Rectal smooth muscle tissue (tissue), 1 donor: Measurements from ENCODE around the gene MAML1.
A peak's percentile ranks its signal among the peaks of the same experiment; 100 is the strongest.

ENCODE experiments used
- H3K27ac ChIP-seq: one replicate; pipeline ENCODE4 v1.7.0; 2013; ENCODE audit warnings: low read depth, low read length, inconsistent platforms
- H3K27me3 ChIP-seq: one replicate; pipeline ENCODE4 v1.7.0; 2013; ENCODE audit warnings: low read length; ENCODE audit not compliant: control insufficient read depth, insufficient read depth
- H3K36me3 ChIP-seq: one replicate; pipeline ENCODE4 v1.7.0; 2013; ENCODE audit warnings: low read length; ENCODE audit not compliant: control insufficient read depth, insufficient read depth
- H3K4me1 ChIP-seq: one replicate; pipeline ENCODE4 v1.7.0; 2013; ENCODE audit warnings: low read length; ENCODE audit not compliant: control insufficient read depth, insufficient read depth
- H3K4me3 ChIP-seq: one replicate; pipeline ENCODE4 v1.7.0; 2013; ENCODE audit warnings: low read length
- H3K9ac ChIP-seq: one replicate; pipeline ENCODE4 v1.7.0; 2013; ENCODE audit warnings: low read length

Gene MAML1

GRCh38 chr5:179801304-179802206 is 68.9 kb downstream of the MAML1 start:
- H3K4me1 ChIP-seq: peaks cover 9% of the 10 kb centered on the region
- H3K36me3 ChIP-seq: peaks cover 23% of the 10 kb centered on the region
- no peak overlapping the region for H3K9ac ChIP-seq
- H3K27me3 ChIP-seq: no peaks in the 10 kb centered on the region
- H3K27ac ChIP-seq: no peak overlapping the region
- H3K4me3 ChIP-seq: no peak overlapping the region

DNA sequence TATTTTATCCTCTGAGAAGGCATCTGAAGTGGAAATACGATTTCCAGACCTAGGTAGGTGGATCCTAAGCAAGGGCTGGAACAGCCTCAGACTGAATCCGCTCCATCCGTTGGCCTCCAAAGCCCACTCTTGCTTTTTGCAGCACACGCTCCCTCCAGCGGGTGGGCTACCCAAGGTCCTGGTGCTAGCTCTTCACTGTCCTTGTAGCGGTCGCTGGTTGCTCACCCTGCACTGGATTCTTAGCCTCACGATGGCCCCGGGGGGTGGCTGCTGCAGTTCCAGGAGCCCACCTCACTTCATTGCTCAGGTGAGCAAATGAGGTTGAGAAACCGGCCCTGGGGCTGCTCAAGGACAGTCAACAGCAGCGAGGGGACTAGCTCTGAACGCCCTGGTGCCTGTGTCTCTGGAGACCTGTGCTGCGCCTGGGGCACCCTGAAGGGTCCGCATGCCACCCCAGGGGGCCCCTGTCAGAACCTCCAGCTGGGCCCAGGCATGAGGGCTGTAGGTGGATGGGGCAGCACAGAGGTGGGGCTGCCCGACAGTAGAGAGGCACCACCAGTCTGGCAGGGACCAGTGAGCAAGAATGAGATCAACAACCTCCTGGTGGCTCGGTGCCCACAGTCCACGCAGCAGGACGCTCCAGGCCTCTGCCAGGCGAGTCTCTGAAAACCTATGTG is 69.7 kb downstream of the MAML1 start:
- H3K27ac ChIP-seq: no peak overlapping the region
- H3K4me1 ChIP-seq: peaks cover 9% of the 10 kb centered on the region
- H3K4me3 ChIP-seq: no peak overlapping the region
- H3K36me3 ChIP-seq: peaks cover 20% of the 10 kb centered on the region
- H3K9ac ChIP-seq: no peak overlapping the region
- no peaks in the 10 kb centered on the region for H3K27me3 ChIP-seq

- H3K27ac ChIP-seq: no peak overlapping the region
- H3K4me1 ChIP-seq: peaks cover 9% of the 10 kb centered on the region
- H3K4me3 ChIP-seq: no peak overlapping the region
- no peak overlapping the region for H3K9ac ChIP-seq
- H3K36me3 ChIP-seq: peaks cover 15% of the 10 kb centered on the region
- no peaks in the 10 kb centered on the region for H3K27me3 ChIP-seq
Observed at GRCh38 chr5:179802950-179803562, 70.4 kb downstream of the MAML1 start.

- H3K9ac ChIP-seq: no peak overlapping the region
- peak overlapping the region; percentile 82 for H3K4me3 ChIP-seq
- H3K27me3 ChIP-seq: no peaks in the 10 kb centered on the region
- peaks cover 9% of the 10 kb centered on the region for H3K4me1 ChIP-seq
- H3K36me3 ChIP-seq: peaks cover 6% of the 10 kb centered on the region
- H3K27ac ChIP-seq: no peak overlapping the region
Observed at GRCh38 chr5:179803651-179804554, 71.3 kb downstream of the MAML1 start.

- Histone ChIP-seq H3K4me1 (peaks cover 9% of the 10 kb centered on the region), H3K27ac (no peak overlapping the region), H3K36me3 (no peaks in the 10 kb centered on the region), H3K9ac (no peak overlapping the region), H3K4me3 (peak overlapping the region; percentile 82), H3K27me3 (no peaks in the 10 kb centered on the region)
Observed at GRCh38 chr5:179804555-179804947, 71.9 kb downstream of the MAML1 start.

DNA sequence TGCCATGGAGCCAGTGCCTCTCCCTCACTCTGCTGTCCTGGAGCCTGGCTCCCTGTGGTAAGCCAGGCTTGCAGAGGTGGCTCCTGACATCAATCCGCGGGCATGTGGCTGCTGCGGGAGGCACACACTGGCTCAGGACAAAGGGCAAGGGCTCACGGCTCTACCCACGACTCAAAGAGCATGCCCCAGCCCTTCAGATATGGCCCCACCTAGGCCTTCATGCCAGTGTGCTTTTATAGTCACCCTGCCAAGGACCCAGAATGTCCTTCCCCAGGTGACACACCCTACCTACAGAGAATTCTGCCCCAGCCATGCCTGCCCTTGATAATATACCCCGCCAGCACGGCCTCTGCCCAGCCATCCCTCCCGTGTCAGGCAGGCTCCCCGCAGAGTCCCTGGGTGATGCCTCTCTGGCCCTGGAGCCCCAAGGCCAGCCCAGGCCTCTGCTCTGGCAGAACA is 72.5 kb downstream of the MAML1 start:
- peak overlapping the region; percentile 51 for H3K9ac ChIP-seq
- H3K4me1 ChIP-seq: peaks cover 9% of the 10 kb centered on the region
- no peaks in the 10 kb centered on the region for H3K36me3 ChIP-seq
- peak overlapping the region; percentile 90 for H3K27ac ChIP-seq
- no peaks in the 10 kb centered on the region for H3K27me3 ChIP-seq
- peak overlapping the region; percentile 82 for H3K4me3 ChIP-seq

DNA sequence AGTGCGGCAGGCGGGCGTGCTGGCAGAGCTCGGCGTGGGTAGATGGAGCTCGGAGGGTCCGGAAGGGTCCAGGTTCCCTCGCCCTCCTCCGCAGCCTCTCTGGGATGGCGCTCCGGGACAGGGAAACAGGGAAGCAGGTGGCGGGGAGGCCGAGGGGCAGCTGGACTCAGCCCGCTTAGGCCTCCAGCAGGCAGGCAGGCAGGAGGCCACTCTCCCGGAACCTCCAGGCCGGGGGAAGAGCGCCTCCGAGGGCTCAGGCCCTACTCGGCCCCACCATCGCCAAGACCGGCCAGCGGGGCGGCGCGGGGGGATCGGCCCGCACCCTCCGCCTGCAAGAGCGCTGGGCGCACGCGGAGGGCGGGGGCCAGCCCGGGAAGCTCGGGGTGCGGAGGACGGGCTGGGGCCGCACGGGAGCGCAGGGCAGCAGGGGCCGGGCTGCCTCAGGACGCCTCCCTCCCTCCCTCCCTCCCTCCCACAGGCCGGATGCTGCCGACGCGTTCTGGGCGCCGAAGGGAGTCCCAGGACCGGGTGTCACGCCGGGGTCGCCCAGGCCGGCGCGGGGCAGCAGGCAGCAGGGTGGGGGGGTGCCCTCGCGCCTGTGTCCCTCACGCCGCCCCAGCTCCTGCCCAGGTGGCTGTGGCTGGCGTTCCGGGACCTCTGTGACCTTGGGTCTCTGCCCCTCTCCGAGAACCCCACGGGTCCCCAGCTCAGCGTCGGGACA is 73.1 kb downstream of the MAML1 start:
- Histone ChIP-seq H3K4me1 (peaks cover 9% of the 10 kb centered on the region), H3K27ac (peak overlapping the region; percentile 90)

DNA sequence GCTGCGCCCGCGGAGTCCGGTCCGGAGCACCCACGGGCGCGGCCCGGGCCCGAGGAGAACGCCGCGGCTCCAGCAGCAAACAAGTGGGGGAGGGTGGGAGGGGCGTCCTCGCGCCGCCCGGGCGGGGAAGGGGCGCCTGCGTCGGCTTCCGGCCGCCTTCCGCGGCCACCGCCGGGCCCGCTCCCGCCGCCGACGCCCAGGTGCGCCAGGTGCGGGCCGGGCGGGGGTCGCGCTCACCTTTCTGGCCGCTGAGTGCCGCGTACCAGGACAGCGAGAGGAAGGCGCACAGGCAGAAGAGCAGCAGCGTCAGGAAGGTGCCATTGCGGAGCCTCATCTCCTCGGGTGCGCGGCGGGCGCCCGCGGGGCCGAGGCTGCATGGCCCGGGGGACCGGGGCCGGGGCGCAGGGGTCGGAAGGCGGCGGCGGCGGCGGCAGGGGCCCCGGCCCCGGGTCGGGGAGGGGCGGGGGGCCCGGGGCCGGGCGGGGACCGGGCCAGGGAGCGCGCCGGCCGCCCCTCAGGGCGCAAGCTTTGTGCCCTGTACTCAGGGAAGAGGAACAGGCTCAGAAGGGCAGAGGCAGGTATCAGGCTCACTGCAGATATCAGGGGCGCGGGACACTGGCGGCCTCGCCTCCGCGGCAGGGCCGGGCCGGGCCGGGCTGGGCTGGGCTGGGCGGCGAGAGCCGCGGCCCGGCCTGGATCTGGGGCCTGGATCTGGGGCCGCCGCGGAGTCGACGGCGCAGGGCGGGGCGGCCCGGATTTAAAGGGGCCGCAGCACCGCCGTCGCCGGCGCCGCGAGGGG is 73.8 kb downstream of the MAML1 start, which contains the start of gene MGAT4B:
TSS of gene MGAT4B (minus strand) at position 617 of the 799 bp plus-strand sequence. CDS start at position 334, 283 bp downstream.
- H3K27ac ChIP-seq: peak within 1 kb of the TSS; percentile 90
- peaks cover 9% of the 10 kb centered on the region for H3K4me1 ChIP-seq
- H3K27me3 ChIP-seq: no peaks in the 10 kb centered on the region
- peak within 1 kb of the TSS; percentile 77 for H3K9ac ChIP-seq
- no peaks in the 10 kb centered on the region for H3K36me3 ChIP-seq
- peak within 1 kb of the TSS; percentile 82 for H3K4me3 ChIP-seq

More for the DNA sequence above, 73.1 kb downstream of the MAML1 start:
- peak overlapping the region; percentile 77 for H3K9ac ChIP-seq
- H3K36me3 ChIP-seq: no peaks in the 10 kb centered on the region
- H3K27me3 ChIP-seq: no peaks in the 10 kb centered on the region
- H3K4me3 ChIP-seq: peak overlapping the region; percentile 82

GRCh38 chr5:179812135-179812825 is 79.7 kb downstream of the MAML1 start:
- H3K36me3 ChIP-seq: peaks cover 3% of the 10 kb centered on the region
- H3K9ac ChIP-seq: no peak overlapping the region
- H3K4me1 ChIP-seq: no peaks in the 10 kb centered on the region
- no peak overlapping the region for H3K4me3 ChIP-seq
- no peak overlapping the region for H3K27ac ChIP-seq
- no peaks in the 10 kb centered on the region for H3K27me3 ChIP-seq

DNA sequence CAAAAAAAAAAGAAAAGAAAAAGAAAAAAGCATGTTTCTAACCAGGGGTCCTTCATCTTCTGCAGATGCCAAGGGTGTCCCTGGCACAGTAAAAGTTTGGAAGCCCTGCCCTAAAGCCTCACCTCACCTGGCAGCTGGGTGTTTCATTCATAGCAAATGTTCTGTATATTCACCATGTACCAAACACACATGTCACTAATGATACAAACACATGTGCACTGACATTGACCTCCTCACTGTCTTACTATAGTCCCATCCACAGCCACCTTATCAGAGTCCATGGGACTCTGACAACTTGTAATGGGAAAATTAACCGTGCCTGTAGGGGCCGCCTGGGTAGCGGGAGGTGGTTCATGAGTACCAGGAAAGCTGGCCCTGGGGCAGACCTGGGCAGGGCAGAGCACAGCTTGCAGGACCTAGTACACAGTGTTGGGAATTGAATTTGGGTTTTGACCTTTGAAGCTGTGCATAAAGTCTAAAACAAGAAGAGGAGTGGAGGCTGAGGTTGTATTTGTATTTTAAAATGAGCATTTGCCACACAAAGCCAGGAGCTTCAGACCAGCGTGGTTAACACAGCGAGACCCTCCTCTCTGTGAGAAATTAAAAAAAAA is 80.5 kb downstream of the MAML1 start:
- Histone ChIP-seq H3K36me3 (peaks cover 3% of the 10 kb centered on the region), H3K27ac (no peak overlapping the region), H3K4me3 (no peak overlapping the region)

More for the DNA sequence above, 80.5 kb downstream of the MAML1 start:
- Histone ChIP-seq H3K27me3 (no peaks in the 10 kb centered on the region), H3K4me1 (peaks cover 2% of the 10 kb centered on the region), H3K9ac (no peak overlapping the region)
